Activated naive CD4-positive, alpha-beta T cell treated with anti-CD3 and anti-CD28 coated beads, Interleukin-2, amount 10 ng/mL, durations not matched to agents 7 days and 5 days (primary cell): ENCODE data around the gene COL25A1.

Source experiments
- CTCF ChIA-PET: fragments of 350-600 bp; sonication (Branson Sonifier 250); formaldehyde crosslinking; loops from one replicate; lab custom pipeline; 2021; ENCODE audit warnings: antibody characterized with exemption; lab: Charles Lee
- DNase-seq: peaks from one replicate; pipeline ENCODE4 v3.0.0-alpha.2; 2020
- H3K27ac Mint-ChIP-seq: one replicate; pipeline ENCODE4 v1.8.0; 2021; ENCODE audit warnings: mild to moderate bottlenecking, moderate library complexity, mixed read lengths
- H3K27me3 Mint-ChIP-seq: one replicate; pipeline ENCODE4 v1.8.0; 2021; ENCODE audit warnings: mild to moderate bottlenecking, mixed read lengths
- H3K36me3 Mint-ChIP-seq: one replicate; pipeline ENCODE4 v1.8.0; 2021; ENCODE audit warnings: mixed read lengths
- H3K4me1 Mint-ChIP-seq: one replicate; pipeline ENCODE4 v1.8.0; 2021; ENCODE audit warnings: mixed read lengths
- H3K4me3 Mint-ChIP-seq: one replicate; pipeline ENCODE4 v1.8.0; 2021; ENCODE audit warnings: mild to moderate bottlenecking, moderate library complexity, mixed read lengths
- H3K9me3 Mint-ChIP-seq: one replicate; pipeline ENCODE4 v1.8.0; 2021; ENCODE audit warnings: mixed read lengths

The COL25A1 gene

GRCh38 chr4:109185548-109185947 lies 116.9 kb downstream of the COL25A1 start:
- Mint-ChIP-seq H3K4me3 (no peak overlapping the region), H3K4me1 (no peaks in the 10 kb centered on the region)
- CTCF ChIA-PET: no interaction called here

DNA sequence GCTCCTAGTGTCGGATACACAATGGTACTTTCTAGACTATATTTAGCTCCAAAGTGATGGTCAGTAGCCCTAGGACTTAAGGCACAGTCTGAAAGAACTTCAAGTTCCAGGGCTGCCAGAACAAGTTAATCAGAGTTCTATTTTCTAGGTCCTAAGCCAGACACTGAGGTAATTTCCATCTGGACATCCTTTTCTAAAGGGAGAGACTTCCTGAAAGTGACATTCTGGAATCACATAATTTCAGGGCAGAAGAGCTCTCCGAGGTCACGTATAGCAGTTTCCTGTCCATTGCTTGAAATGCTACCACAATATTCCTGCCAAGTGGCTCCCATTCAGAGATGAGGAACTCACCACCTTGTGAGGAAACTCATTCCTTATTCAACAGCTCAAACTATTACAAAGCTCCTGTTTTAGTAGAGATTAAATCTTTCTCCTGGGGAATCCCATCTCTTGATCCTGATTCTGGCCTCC lies 117.9 kb downstream of the COL25A1 start:
- Mint-ChIP-seq H3K4me1 (no peaks in the 10 kb centered on the region), H3K9me3 (no peaks in the 10 kb centered on the region), H3K27ac (no peak overlapping the region), H3K36me3 (no peaks in the 10 kb centered on the region), H3K4me3 (no peak overlapping the region), H3K27me3 (peaks cover 13% of the 10 kb centered on the region)
- no peak for DNase-seq
- CTCF ChIA-PET: no interaction called here

More at GRCh38 chr4:109185548-109185947, 116.9 kb downstream of the COL25A1 start:
- no peak overlapping the region for H3K27ac Mint-ChIP-seq
- DNase-seq: no peak
- peaks cover 13% of the 10 kb centered on the region for H3K27me3 Mint-ChIP-seq
- H3K9me3 Mint-ChIP-seq: no peaks in the 10 kb centered on the region
- H3K36me3 Mint-ChIP-seq: no peaks in the 10 kb centered on the region

DNA sequence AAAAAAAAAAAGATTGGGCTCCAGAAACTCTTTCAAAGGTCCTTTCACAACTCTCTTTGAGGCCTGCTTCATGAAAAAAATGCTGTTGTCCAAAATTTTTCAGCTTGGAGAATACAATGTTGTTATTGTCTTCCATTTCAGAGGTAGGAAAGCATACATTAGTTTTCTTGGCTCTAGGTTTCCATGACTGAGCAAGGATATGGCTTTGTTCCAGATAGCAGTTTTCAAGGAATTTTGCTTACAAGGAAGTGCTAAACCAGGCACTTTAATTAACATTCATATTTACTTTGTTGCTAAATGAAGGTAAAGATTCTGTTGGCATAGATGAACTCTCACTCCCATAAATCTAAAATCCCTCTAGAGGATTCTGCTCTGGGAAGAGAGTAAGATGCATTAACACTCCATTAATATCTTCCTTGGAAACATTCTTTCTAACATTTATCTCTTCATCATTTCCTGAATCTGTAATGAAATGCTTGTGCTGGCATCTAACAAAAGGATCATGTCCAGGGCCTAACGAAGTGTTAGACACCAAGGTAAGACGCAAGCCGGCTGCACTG lies 118.4 kb downstream of the COL25A1 start:
- Mint-ChIP-seq H3K4me3 (no peak overlapping the region), H3K27me3 (peaks cover 16% of the 10 kb centered on the region), H3K9me3 (no peaks in the 10 kb centered on the region), H3K36me3 (no peaks in the 10 kb centered on the region), H3K4me1 (no peaks in the 10 kb centered on the region), H3K27ac (no peak overlapping the region)
- DNase-seq: no peak
- CTCF ChIA-PET: no interaction called here

DNA sequence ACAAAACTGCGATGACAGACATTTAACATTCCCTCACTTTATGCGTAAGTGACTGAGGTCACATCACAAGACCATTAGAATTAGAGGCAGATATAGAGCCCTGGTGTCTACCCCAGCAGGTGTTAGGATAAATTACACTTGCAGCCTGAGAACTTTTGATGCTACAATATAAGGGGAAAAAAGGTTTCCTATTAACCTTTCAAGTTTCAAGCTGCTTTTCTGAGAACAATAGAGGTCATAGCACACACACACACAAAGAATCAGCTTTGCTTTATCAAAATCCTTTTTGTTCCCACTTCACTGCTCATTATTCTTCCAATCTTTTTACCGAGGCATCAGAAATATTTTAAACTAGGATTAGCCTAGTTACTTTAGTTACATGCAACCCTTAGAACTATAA lies 119.8 kb downstream of the COL25A1 start:
- Mint-ChIP-seq H3K27ac (no peak overlapping the region), H3K27me3 (peaks cover 10% of the 10 kb centered on the region), H3K4me1 (no peaks in the 10 kb centered on the region), H3K9me3 (no peaks in the 10 kb centered on the region), H3K4me3 (no peak overlapping the region), H3K36me3 (no peaks in the 10 kb centered on the region)
- CTCF ChIA-PET: no interaction called here
- no peak for DNase-seq

- no peaks in the 10 kb centered on the region for H3K36me3 Mint-ChIP-seq
- DNase-seq: no peak
- CTCF ChIA-PET: interaction anchor here (0.7 kb wide), 1 partner anchor 101 kb away, joined by 4 read pairs; no protein-coding TSS in a partner anchor
- no peak overlapping the region for H3K4me3 Mint-ChIP-seq
- H3K4me1 Mint-ChIP-seq: no peaks in the 10 kb centered on the region
- no peaks in the 10 kb centered on the region for H3K9me3 Mint-ChIP-seq
- no peak overlapping the region for H3K27ac Mint-ChIP-seq
- peaks cover 4% of the 10 kb centered on the region for H3K27me3 Mint-ChIP-seq
These were observed 123.4 kb downstream of the COL25A1 start for GRCh38 chr4:109179061-109179460.

- Mint-ChIP-seq H3K4me3 (no peak overlapping the region), H3K36me3 (no peaks in the 10 kb centered on the region), H3K27me3 (peaks cover 4% of the 10 kb centered on the region), H3K9me3 (no peaks in the 10 kb centered on the region), H3K4me1 (no peaks in the 10 kb centered on the region), H3K27ac (no peak overlapping the region)
- DNase-seq: no peak
- CTCF ChIA-PET: no interaction called here
These were observed 125.2 kb downstream of the COL25A1 start for GRCh38 chr4:109177096-109177810.

- CTCF ChIA-PET: no interaction called here
- Mint-ChIP-seq H3K4me3 (no peak overlapping the region), H3K27me3 (peaks cover 4% of the 10 kb centered on the region), H3K9me3 (no peaks in the 10 kb centered on the region), H3K36me3 (no peaks in the 10 kb centered on the region), H3K4me1 (no peaks in the 10 kb centered on the region), H3K27ac (no peak overlapping the region)
- no peak for DNase-seq
These were observed 128.1 kb downstream of the COL25A1 start for GRCh38 chr4:109174224-109174953.

DNA sequence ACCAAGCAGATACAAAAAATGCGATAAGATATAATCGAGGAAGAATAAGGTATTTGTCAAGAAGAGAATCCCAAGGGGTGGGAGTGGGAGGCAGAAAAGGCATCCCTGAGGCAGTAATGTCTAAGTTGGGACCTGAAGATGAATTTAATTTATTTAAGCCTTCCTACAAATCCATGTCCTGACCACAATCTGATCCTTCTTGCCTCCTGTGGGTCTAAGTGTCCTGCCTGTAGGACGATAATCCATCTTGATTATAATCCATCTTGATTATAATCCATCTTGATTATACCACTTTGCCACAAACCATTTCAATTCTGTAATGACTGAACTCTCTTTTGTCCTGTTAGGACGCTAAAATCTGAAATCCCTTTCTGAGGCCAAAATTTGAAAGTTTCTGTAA lies 130.2 kb downstream of the COL25A1 start:
- CTCF ChIA-PET: no interaction called here
- Mint-ChIP-seq H3K4me1 (no peaks in the 10 kb centered on the region), H3K9me3 (no peaks in the 10 kb centered on the region), H3K27me3 (peaks cover 4% of the 10 kb centered on the region), H3K27ac (no peak overlapping the region), H3K36me3 (no peaks in the 10 kb centered on the region), H3K4me3 (no peak overlapping the region)
- no peak for DNase-seq

GRCh38 chr4:109171070-109171469 lies 131.4 kb downstream of the COL25A1 start:
- no peak for DNase-seq
- CTCF ChIA-PET: no interaction called here
- peaks cover 4% of the 10 kb centered on the region for H3K27me3 Mint-ChIP-seq
- no peak overlapping the region for H3K27ac Mint-ChIP-seq
- no peaks in the 10 kb centered on the region for H3K36me3 Mint-ChIP-seq
- no peaks in the 10 kb centered on the region for H3K9me3 Mint-ChIP-seq
- H3K4me3 Mint-ChIP-seq: no peak overlapping the region
- H3K4me1 Mint-ChIP-seq: no peaks in the 10 kb centered on the region

DNA sequence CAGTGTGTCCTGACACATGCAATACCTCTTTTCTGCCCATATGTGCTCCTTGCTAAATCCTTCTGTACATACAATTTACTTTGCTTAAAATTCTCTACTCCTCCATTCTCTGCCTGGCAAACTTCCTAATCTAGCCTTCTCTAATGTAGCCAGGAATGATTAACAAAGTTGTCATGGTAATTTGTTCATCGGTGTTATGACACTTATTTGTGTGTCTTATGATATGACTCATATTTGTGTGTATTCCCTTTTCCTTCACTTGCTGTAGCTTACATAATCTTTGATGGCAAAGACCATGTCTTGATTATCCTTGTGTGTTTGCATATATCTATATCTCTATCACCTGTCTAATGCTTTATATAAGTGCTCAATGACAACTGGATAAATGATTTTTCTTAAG lies 133.3 kb downstream of the COL25A1 start:
- no peaks in the 10 kb centered on the region for H3K36me3 Mint-ChIP-seq
- no peak overlapping the region for H3K27ac Mint-ChIP-seq
- peaks cover 4% of the 10 kb centered on the region for H3K27me3 Mint-ChIP-seq
- CTCF ChIA-PET: no interaction called here
- H3K9me3 Mint-ChIP-seq: no peaks in the 10 kb centered on the region
- H3K4me1 Mint-ChIP-seq: no peaks in the 10 kb centered on the region
- no peak overlapping the region for H3K4me3 Mint-ChIP-seq
- no peak for DNase-seq

DNA sequence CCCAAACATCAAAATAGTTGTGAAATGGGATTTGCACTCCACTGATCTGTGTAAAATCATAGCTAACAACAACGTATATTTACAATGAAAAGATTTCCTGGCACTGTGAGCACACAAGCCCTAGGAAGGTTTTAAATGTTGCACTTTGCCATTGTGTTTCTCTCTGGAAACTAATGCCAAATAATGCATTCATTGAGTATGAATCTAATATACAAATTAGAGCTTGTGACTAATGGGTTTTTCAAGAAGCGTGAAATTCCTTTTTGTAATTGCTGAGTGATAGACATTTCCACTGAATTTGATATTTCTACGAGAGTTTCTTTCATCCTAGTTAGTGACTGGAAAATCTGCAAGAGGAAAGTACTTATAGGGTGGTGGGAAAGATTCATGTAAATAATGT lies 135.9 kb downstream of the COL25A1 start:
- CTCF ChIA-PET: no interaction called here
- Mint-ChIP-seq H3K4me3 (no peak overlapping the region), H3K36me3 (no peaks in the 10 kb centered on the region), H3K9me3 (no peaks in the 10 kb centered on the region), H3K27me3 (peaks cover 18% of the 10 kb centered on the region), H3K4me1 (no peaks in the 10 kb centered on the region), H3K27ac (no peak overlapping the region)
- no peak for DNase-seq

- Mint-ChIP-seq H3K4me3 (no peak overlapping the region), H3K27me3 (peaks cover 18% of the 10 kb centered on the region), H3K4me1 (no peaks in the 10 kb centered on the region), H3K27ac (no peak overlapping the region), H3K36me3 (no peaks in the 10 kb centered on the region), H3K9me3 (no peaks in the 10 kb centered on the region)
- no peak for DNase-seq
- CTCF ChIA-PET: no interaction called here
These were observed 136.3 kb downstream of the COL25A1 start for GRCh38 chr4:109166126-109166525.

GRCh38 chr4:109164011-109164410 lies 138.4 kb downstream of the COL25A1 start:
- Mint-ChIP-seq H3K36me3 (no peaks in the 10 kb centered on the region), H3K9me3 (no peaks in the 10 kb centered on the region), H3K27me3 (peaks cover 18% of the 10 kb centered on the region), H3K4me1 (no peaks in the 10 kb centered on the region), H3K4me3 (no peak overlapping the region), H3K27ac (no peak overlapping the region)
- no peak for DNase-seq
- CTCF ChIA-PET: no interaction called here

GRCh38 chr4:109163493-109163892 lies 139.0 kb downstream of the COL25A1 start:
- Mint-ChIP-seq H3K27me3 (peaks cover 18% of the 10 kb centered on the region), H3K27ac (no peak overlapping the region), H3K9me3 (no peaks in the 10 kb centered on the region), H3K36me3 (no peaks in the 10 kb centered on the region), H3K4me1 (no peaks in the 10 kb centered on the region), H3K4me3 (no peak overlapping the region)
- DNase-seq: no peak
- CTCF ChIA-PET: no interaction called here

- Mint-ChIP-seq H3K4me1 (no peaks in the 10 kb centered on the region), H3K4me3 (no peak overlapping the region), H3K36me3 (no peaks in the 10 kb centered on the region), H3K27ac (no peak overlapping the region), H3K27me3 (peaks cover 18% of the 10 kb centered on the region), H3K9me3 (no peaks in the 10 kb centered on the region)
- CTCF ChIA-PET: no interaction called here
- no peak for DNase-seq
These were observed 139.7 kb downstream of the COL25A1 start for GRCh38 chr4:109162759-109163158.
